Panc1 (cell line): ENCODE data around the gene FOXO1. TPM values are rescaled to one million over a fixed set of nuclear protein-coding genes. Genes with fewer than 3 reads are reported as not detected.
A peak's percentile ranks its signal among the peaks of the same experiment; 100 is the strongest.

Experiments
- ATAC-seq: fragments of 200-7000 bp; cut with Tn5 transposase; 2 replicates; pipeline ENCODE4 v1.9.1; 2020; ENCODE audit warnings: mild to moderate bottlenecking, moderate library complexity
- BruUV-seq: library from RNA; stranded (reverse); fragments of 400-500 nt; replicated peaks from 2 replicates; lab custom pipeline; 2021; lab: Mats Ljungman, UMichigan
- CTCF ChIA-PET: fragments of 300-600 bp; sonication (Branson Sonifier 250); formaldehyde crosslinking; loops from one replicate; lab custom pipeline; 2022; ENCODE audit warnings: antibody characterized with exemption; lab: Charles Lee
- POLR2A ChIA-PET: fragments of 300-600 bp; sonication (Branson Sonifier 250); formaldehyde crosslinking; loops from one replicate; lab custom pipeline; 2022; ENCODE audit warnings: antibody characterized with exemption; lab: Charles Lee
- DNase-seq: peaks from one replicate; pipeline ENCODE4 v3.0.0-alpha.2; 2010; ENCODE audit warnings: low read depth, low spot score
- H3K27ac ChIP-seq: 2 replicates; pipeline ENCODE4 v1.5.1; 2011; ENCODE audit warnings: mild to moderate bottlenecking, low read length, inconsistent platforms
- H3K27me3 ChIP-seq: fragments of 200-500 bp; sonication (Bioruptor generic); 2 replicates; pipeline ENCODE4 v1.6.0; 2014; ENCODE audit warnings: low read length, inconsistent platforms; ENCODE audit not compliant: control insufficient read depth, insufficient read depth
- H3K36me3 ChIP-seq: fragments of 200-500 bp; sonication (Bioruptor generic); 2 replicates; pipeline ENCODE4 v1.5.1; 2014; ENCODE audit warnings: inconsistent platforms, mild to moderate bottlenecking, low read length, moderate library complexity; ENCODE audit not compliant: control insufficient read depth, insufficient read depth
- H3K4me1 ChIP-seq: 2 replicates; pipeline ENCODE4 v1.5.1; 2011; ENCODE audit warnings: inconsistent platforms, mild to moderate bottlenecking, low read length, moderate library complexity; ENCODE audit not compliant: control insufficient read depth, insufficient read depth
- H3K4me3 ChIP-seq, 2 experiments: 2 replicates each; pipeline ENCODE4 v1.5.1; 2011 to 2012; ENCODE audit warnings: low read depth in 2 of 2, low read length in 2 of 2, mild to moderate bottlenecking in 2 of 2, inconsistent platforms in 1 of 2, moderate library complexity in 1 of 2
- H3K9me3 ChIP-seq: fragments of 200-500 bp; sonication (Bioruptor generic); 2 replicates; pipeline ENCODE4 v1.5.1; 2014; ENCODE audit warnings: low read depth, mild to moderate bottlenecking, inconsistent platforms, low read length, moderate library complexity; ENCODE audit not compliant: control insufficient read depth, insufficient read depth
- CTCF ChIP-seq: fragments of 450-650 bp; IDR thresholded peaks from 2 replicates; pipeline ENCODE4 v1.5.1; 2017; ENCODE audit warnings: mild to moderate bottlenecking
- POLR2AphosphoS5 ChIP-seq: IDR thresholded peaks from 2 replicates; pipeline ENCODE4 v1.6.1; 2012; ENCODE audit warnings: mild to moderate bottlenecking, low read depth, low read length, moderate library complexity
- REST ChIP-seq, 2 experiments: IDR thresholded peaks; 2 replicates each; pipeline ENCODE4 v1.6.1; 2011 to 2012; ENCODE audit warnings: low read depth in 2 of 2, control low read depth in 1 of 2, low read length in 1 of 2, mild to moderate bottlenecking in 1 of 2, moderate library complexity in 1 of 2; ENCODE audit not compliant: insufficient read depth in 1 of 2
- SIN3A ChIP-seq: IDR thresholded peaks from 2 replicates; pipeline ENCODE4 v1.6.1; 2012; ENCODE audit warnings: low read depth, mild to moderate bottlenecking, low read length, moderate library complexity, borderline replicate concordance; ENCODE audit not compliant: insufficient read depth
- TCF7L2 ChIP-seq: IDR thresholded peaks from 2 replicates; pipeline ENCODE4 v1.6.1; 2011; ENCODE audit warnings: mild to moderate bottlenecking, low read depth, low read length, inconsistent platforms
- in situ Hi-C: cut with HindIII; loops from 2 replicates; pipeline ENCODE4 v1.10.0; 2016; ENCODE audit warnings: low sequenced_read_pairs, low pct_unique_long_range_greater_than_20kb
- intact Hi-C: fragments of 100-400 bp; cut with micrococcal nuclease; formaldehyde crosslinking; loops from one replicate; pipeline ENCODE4 v1.10.0; 2022; ENCODE audit not compliant: unreplicated experiment
- total RNA-seq: library from RNA; stranded (reverse); gene quantifications from one replicate; pipeline ENCODE4 v1.2.1, GENCODE V29; 2021; ENCODE audit not compliant: unreplicated experiment

Gene FOXO1
- total RNA-seq, 1 experiment from 2014 or later, result 2.1 TPM

DNA sequence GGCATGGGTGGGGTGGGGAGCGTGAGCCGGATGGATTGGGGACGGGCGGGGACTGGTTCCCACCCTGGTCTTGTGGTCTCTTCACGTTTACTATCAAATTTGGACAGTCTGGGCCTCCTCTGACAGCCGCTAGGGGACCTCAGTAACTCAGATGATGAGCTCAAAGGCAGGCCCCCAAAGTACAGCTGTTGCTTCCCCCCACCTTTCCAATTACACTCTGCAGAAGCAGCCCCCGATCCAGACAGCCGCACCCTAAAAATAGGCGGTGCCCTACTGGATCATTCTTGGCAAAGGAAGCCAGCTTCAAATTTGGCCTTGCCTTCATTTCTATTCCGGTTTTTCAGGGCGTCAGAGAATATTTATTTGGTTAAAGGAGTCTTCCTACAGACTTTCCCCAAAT lies 1.9 kb upstream of the FOXO1 start:
- in situ Hi-C loops, result no loop called here
- Histone ChIP-seq H3K4me3 (no peak overlapping the region), H3K36me3 (no peaks in the 10 kb centered on the region; the same call in 1 of the 2 replicates), H3K27ac (no peak overlapping the region), H3K9me3 (no peaks in the 10 kb centered on the region), H3K27me3 (peaks cover 2% of the 10 kb centered on the region; the same call in 1 of the 2 replicates), H3K4me1 (no peaks in the 10 kb centered on the region; the same call in 1 of the 2 replicates)
- TF ChIP-seq TCF7L2 (no peak), REST (IDR thresholded peaks at IDR 0.05; ENCODE audit: insufficient read depth in 1 of 2, low read depth in 2 of 2, low read length in 1 of 2) (no peak), CTCF (peak; percentile 70), SIN3A (no peak), POLR2AphosphoS5 (no peak)
- POLR2A ChIA-PET, result no interaction called here
- CTCF ChIA-PET, result interaction anchor here (0.6 to 1.0 kb wide), 3 partner anchors 14 to 892 kb away, joined by 3 read pairs; no protein-coding TSS in a partner anchor
- intact Hi-C loops, result no loop called here
- BruUV-seq, result no TSS peak
- DNase-seq (no peak), ATAC-seq (no peak)

GRCh38 chr13:40667622-40667978 lies 1.2 kb upstream of the FOXO1 start:
- Histone ChIP-seq H3K4me3 (peak overlapping the region; percentile 53 to 55), H3K27ac (no peak overlapping the region), H3K9me3 (no peaks in the 10 kb centered on the region), H3K36me3 (no peaks in the 10 kb centered on the region; the same call in 1 of the 2 replicates), H3K27me3 (peaks cover 2% of the 10 kb centered on the region; the same call in 1 of the 2 replicates), H3K4me1 (no peaks in the 10 kb centered on the region; the same call in 1 of the 2 replicates)
- intact Hi-C loops, result no loop called here
- ChIA-PET POLR2A (interaction anchor here (0.6 kb wide), 1 partner anchor 728 kb away, joined by 4 read pairs; no protein-coding TSS in a partner anchor), CTCF (no interaction called here)
- no peak for TF ChIP-seq TCF7L2
- DNase-seq, result no peak
- BruUV-seq, result no TSS peak
- ATAC-seq, result no peak
- in situ Hi-C loops, result no loop called here

- in situ Hi-C loops, result no loop called here
- H3K9me3 ChIP-seq, result no peaks in the 10 kb centered on the region
- no TSS peak for BruUV-seq
- no peaks in the 10 kb centered on the region; the same call in 1 of the 2 replicates for H3K36me3 ChIP-seq
- POLR2A ChIA-PET, result interaction anchor here (0.6 kb wide), 1 partner anchor 727 kb away, joined by 4 read pairs; no protein-coding TSS in a partner anchor
- no peak for DNase-seq
- intact Hi-C loops, result no loop called here
- H3K27ac ChIP-seq, result no peak overlapping the region
- peak overlapping the region; percentile 53 to 55 for H3K4me3 ChIP-seq
- TF ChIP-seq POLR2AphosphoS5, result no peak
- TF ChIP-seq REST (IDR thresholded peaks at IDR 0.05; ENCODE audit: insufficient read depth in 1 of 2, low read depth in 2 of 2, low read length in 1 of 2), result no peak
- peaks cover 2% of the 10 kb centered on the region; the same call in 1 of the 2 replicates for H3K27me3 ChIP-seq
- ATAC-seq, result peak; percentile 50
- CTCF ChIA-PET, result no interaction called here
- H3K4me1 ChIP-seq, result no peaks in the 10 kb centered on the region; the same call in 1 of the 2 replicates
Observed at GRCh38 chr13:40666933-40667621, 636 bp upstream of the FOXO1 start.
